ENCODE measurements around the gene GALNT3.

The GALNT3 gene

DNA sequence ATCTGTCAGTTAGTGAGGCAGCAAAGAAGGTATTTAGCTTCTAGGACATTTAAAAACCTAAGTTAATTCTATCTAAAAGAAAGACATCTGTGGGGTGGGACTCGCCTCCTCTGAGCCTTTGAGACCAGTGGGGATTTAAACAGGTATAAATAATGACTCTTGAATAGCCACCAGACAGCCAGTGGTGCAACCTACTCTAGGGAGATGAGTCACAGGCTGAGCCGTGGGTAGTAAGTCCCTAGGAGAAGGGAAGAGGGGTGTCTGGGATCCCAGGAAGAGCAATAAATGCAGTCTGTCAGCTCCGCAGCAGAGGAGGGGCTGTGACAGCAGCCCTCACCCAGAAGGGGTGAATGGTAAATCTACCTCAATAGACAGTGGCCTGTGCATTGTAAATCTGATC is 43.1 kb upstream of the GALNT3 start:
- TF ChIP-seq FOXP2 (optimal IDR thresholded peaks at IDR 0.05; ENCODE audit: borderline replicate concordance, extremely low read depth, extremely low read length, insufficient read depth) (no peak), TAF1 (IDR thresholded peaks at IDR 0.05; ENCODE audit: borderline replicate concordance, insufficient read depth, low read length) (no peak), POLR2AphosphoS5 (IDR thresholded peaks at IDR 0.05; ENCODE audit: low read depth, low read length) (no peak), SIN3A (IDR thresholded peaks at IDR 0.05; ENCODE audit: borderline replicate concordance, insufficient read depth, low read length) (no peak)
- TF ChIP-seq, protein P1, sequence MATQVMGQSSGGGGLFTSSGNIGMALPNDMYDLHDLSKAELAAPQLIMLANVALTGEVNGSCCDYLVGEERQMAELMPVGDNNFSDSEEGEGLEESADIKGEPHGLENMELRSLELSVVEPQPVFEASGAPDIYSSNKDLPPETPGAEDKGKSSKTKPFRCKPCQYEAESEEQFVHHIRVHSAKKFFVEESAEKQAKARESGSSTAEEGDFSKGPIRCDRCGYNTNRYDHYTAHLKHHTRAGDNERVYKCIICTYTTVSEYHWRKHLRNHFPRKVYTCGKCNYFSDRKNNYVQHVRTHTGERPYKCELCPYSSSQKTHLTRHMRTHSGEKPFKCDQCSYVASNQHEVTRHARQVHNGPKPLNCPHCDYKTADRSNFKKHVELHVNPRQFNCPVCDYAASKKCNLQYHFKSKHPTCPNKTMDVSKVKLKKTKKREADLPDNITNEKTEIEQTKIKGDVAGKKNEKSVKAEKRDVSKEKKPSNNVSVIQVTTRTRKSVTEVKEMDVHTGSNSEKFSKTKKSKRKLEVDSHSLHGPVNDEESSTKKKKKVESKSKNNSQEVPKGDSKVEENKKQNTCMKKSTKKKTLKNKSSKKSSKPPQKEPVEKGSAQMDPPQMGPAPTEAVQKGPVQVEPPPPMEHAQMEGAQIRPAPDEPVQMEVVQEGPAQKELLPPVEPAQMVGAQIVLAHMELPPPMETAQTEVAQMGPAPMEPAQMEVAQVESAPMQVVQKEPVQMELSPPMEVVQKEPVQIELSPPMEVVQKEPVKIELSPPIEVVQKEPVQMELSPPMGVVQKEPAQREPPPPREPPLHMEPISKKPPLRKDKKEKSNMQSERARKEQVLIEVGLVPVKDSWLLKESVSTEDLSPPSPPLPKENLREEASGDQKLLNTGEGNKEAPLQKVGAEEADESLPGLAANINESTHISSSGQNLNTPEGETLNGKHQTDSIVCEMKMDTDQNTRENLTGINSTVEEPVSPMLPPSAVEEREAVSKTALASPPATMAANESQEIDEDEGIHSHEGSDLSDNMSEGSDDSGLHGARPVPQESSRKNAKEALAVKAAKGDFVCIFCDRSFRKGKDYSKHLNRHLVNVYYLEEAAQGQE (IDR thresholded peaks at IDR 0.05; ENCODE audit: insufficient read depth in 1 of 2, low read depth in 2 of 2, low read length in 2 of 2): no peak

DNA sequence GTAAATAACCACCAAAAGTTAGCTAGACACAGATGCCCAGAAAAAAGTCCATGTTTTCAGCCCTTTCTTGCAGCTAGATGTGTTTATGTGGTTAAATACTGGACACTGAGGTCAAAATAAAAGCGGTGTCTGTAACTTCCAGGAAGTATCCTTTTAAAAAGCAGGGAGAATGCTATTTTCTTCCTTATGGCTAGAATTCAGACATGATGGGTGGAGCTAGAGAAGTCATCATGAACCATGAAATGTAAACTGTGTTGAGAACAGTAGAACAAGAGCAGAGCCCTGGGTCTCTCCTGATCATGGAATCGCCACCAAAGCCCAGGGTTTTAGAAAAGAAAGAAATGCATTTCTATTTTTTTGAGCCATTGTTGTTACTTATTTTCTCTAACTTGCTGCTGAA is 41.3 kb upstream of the GALNT3 start:
- TF ChIP-seq SIN3A (IDR thresholded peaks at IDR 0.05; ENCODE audit: borderline replicate concordance, insufficient read depth, low read length) (no peak), FOXP2 (optimal IDR thresholded peaks at IDR 0.05; ENCODE audit: borderline replicate concordance, extremely low read depth, extremely low read length, insufficient read depth) (no peak), POLR2AphosphoS5 (IDR thresholded peaks at IDR 0.05; ENCODE audit: low read depth, low read length) (no peak), TAF1 (IDR thresholded peaks at IDR 0.05; ENCODE audit: borderline replicate concordance, insufficient read depth, low read length) (no peak)
- TF ChIP-seq, protein P1 (IDR thresholded peaks at IDR 0.05; ENCODE audit: insufficient read depth in 1 of 2, low read depth in 2 of 2, low read length in 2 of 2): no peak

GRCh38 chr2:165833156-165833555 is 39.1 kb upstream of the GALNT3 start:
- TF ChIP-seq SIN3A (IDR thresholded peaks at IDR 0.05; ENCODE audit: borderline replicate concordance, insufficient read depth, low read length) (no peak), TAF1 (IDR thresholded peaks at IDR 0.05; ENCODE audit: borderline replicate concordance, insufficient read depth, low read length) (no peak), FOXP2 (optimal IDR thresholded peaks at IDR 0.05; ENCODE audit: borderline replicate concordance, extremely low read depth, extremely low read length, insufficient read depth) (no peak), POLR2AphosphoS5 (IDR thresholded peaks at IDR 0.05; ENCODE audit: low read depth, low read length) (no peak)
- TF ChIP-seq, protein P1 (IDR thresholded peaks at IDR 0.05; ENCODE audit: insufficient read depth in 1 of 2, low read depth in 2 of 2, low read length in 2 of 2): no peak

- no peak for TF ChIP-seq POLR2AphosphoS5 (IDR thresholded peaks at IDR 0.05; ENCODE audit: low read depth, low read length)
- no peak for TF ChIP-seq FOXP2 (optimal IDR thresholded peaks at IDR 0.05; ENCODE audit: borderline replicate concordance, extremely low read depth, extremely low read length, insufficient read depth)
- TF ChIP-seq, protein P1 (IDR thresholded peaks at IDR 0.05; ENCODE audit: insufficient read depth in 1 of 2, low read depth in 2 of 2, low read length in 2 of 2): no peak
- TF ChIP-seq SIN3A (IDR thresholded peaks at IDR 0.05; ENCODE audit: borderline replicate concordance, insufficient read depth, low read length): no peak
- no peak for TF ChIP-seq TAF1 (IDR thresholded peaks at IDR 0.05; ENCODE audit: borderline replicate concordance, insufficient read depth, low read length)
These were observed 33.9 kb upstream of the GALNT3 start for GRCh38 chr2:165827921-165828276.

Data from PFSK-1 (cell line).